Activated T-cell treated with anti-CD3 and anti-CD28 coated beads, Interleukin-2, amount 50 U/mL, for 72 hours (primary cell): ENCODE data around the gene PPM1H. TPM values are rescaled to one million over a fixed set of nuclear protein-coding genes. Genes with fewer than 3 reads are reported as not detected.
"Not testable (repeated sequence)": the region's sequence is repeated elsewhere in the genome, so short reads cannot be mapped to it uniquely, and the experiment has no call there.

Experiments
- ATAC-seq, 2 donors: fragments of 150-1000 bp; cut with Tn5 transposase; replicated peaks in 1 of 2; 2 replicates each; pipeline ENCODE4 v1.10.0; 2021; ENCODE audit warnings: moderate library complexity in 2 of 2, mild to moderate bottlenecking in 1 of 2
- DNase-seq, 2 donors: peaks; one replicate each; pipeline ENCODE4 v3.0.0; 2021 to 2022; ENCODE audit warnings: mixed read lengths in 1 of 2
- H3K27ac Mint-ChIP-seq: one replicate; pipeline ENCODE4 v1.8.0; 2022; ENCODE audit warnings: mild to moderate bottlenecking, moderate library complexity, mixed read lengths
- H3K27me3 Mint-ChIP-seq: one replicate; pipeline ENCODE4 v1.8.0; 2022; ENCODE audit warnings: low read depth, mixed read lengths
- H3K36me3 Mint-ChIP-seq, 2 donors: one replicate each; pipeline ENCODE4 v1.8.0; 2022; ENCODE audit warnings: mixed read lengths in 2 of 2, mild to moderate bottlenecking in 1 of 2; ENCODE audit not compliant: insufficient read depth in 2 of 2
- H3K4me1 Mint-ChIP-seq: one replicate; pipeline ENCODE4 v1.8.0; 2022; ENCODE audit warnings: low read depth, mixed read lengths
- H3K4me3 Mint-ChIP-seq, 2 donors: one replicate each; pipeline ENCODE4 v1.8.0; 2022; ENCODE audit warnings: mild to moderate bottlenecking in 2 of 2, mixed read lengths in 2 of 2, moderate library complexity in 2 of 2
- H3K9me3 Mint-ChIP-seq, 2 donors: one replicate each; pipeline ENCODE4 v1.8.0; 2022; ENCODE audit warnings: mixed read lengths in 2 of 2
- total RNA-seq, 2 donors: library from RNA; stranded (reverse); gene quantifications; one replicate each; pipeline ENCODE4 v1.2.3, GENCODE V29; 2022

PPM1H gene
- total RNA-seq, 2 donors from 2014 or later = not detected

DNA sequence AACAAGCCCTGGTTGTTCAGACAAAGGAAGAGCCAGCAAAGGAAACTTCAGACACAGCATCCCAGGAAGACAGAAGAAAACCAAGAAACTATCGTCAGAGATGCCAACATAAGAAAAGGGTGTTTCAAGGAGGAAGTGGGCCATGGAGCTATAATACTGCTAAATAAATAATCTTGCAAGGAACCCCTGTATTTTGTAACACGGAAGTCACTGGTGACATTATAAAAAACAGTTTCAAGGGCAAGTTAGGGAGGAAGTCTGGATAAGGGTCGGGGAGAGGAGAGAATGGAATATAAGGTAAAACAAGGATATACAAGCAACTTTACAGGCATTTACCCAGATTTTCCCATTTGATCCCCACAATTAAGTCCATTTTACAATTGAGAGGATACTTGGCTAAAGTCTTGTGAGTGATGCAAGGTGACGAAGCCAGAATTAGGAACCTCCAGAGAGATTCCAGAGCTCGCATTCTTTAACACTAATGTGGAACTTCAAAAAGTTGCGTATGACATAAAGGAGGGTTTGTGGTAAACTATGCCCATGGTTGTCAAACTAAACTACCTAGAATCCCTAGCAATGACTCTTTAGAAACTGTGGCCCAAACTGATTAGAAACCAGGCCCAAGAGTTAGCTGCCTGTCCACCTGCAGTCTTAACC, 46.4 kb downstream of the PPM1H start:
- Mint-ChIP-seq H3K4me1 (peaks cover 12% of the 10 kb centered on the region), H3K36me3 (no peaks in the 10 kb centered on the region), H3K4me3 (no peak overlapping the region), H3K27me3 (no peaks in the 10 kb centered on the region), H3K9me3 (no peaks in the 10 kb centered on the region), H3K27ac (no peak overlapping the region)
- ATAC-seq = no peak
- DNase-seq = no peak

GRCh38 chr12:62886796-62887195, 48.2 kb downstream of the PPM1H start:
- H3K9me3 Mint-ChIP-seq = no peaks in the 10 kb centered on the region
- no peaks in the 10 kb centered on the region for H3K27me3 Mint-ChIP-seq
- ATAC-seq (no peak), DNase-seq (no peak)
- no peak overlapping the region for H3K4me3 Mint-ChIP-seq
- peaks cover 6% of the 10 kb centered on the region for H3K4me1 Mint-ChIP-seq
- no peak overlapping the region for H3K27ac Mint-ChIP-seq
- no peaks in the 10 kb centered on the region for H3K36me3 Mint-ChIP-seq

DNA sequence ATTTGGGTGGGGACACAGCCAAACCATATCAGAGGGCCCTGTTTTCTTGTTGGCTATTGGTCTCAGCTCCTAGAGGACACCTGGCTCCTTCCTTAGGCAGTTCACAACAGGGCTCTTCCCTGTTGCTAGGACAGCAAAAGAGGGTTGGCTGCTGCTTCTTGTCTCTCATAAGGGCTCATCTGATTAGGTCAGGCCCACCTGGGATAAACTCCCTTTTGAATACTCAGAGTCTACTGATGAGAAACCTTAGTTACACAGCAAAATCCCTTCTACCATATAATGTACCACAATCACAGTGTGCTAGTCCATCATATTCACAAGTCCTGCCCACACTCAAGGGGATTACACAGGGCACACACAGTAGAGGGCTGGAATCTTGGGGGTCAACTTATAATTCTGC, 49.7 kb downstream of the PPM1H start:
- no peaks in the 10 kb centered on the region for H3K27me3 Mint-ChIP-seq
- no peak overlapping the region for H3K4me3 Mint-ChIP-seq
- H3K27ac Mint-ChIP-seq = no peak overlapping the region
- H3K4me1 Mint-ChIP-seq = no peaks in the 10 kb centered on the region
- no peaks in the 10 kb centered on the region for H3K9me3 Mint-ChIP-seq
- H3K36me3 Mint-ChIP-seq = no peaks in the 10 kb centered on the region
- ATAC-seq (no peak), DNase-seq (no peak)

DNA sequence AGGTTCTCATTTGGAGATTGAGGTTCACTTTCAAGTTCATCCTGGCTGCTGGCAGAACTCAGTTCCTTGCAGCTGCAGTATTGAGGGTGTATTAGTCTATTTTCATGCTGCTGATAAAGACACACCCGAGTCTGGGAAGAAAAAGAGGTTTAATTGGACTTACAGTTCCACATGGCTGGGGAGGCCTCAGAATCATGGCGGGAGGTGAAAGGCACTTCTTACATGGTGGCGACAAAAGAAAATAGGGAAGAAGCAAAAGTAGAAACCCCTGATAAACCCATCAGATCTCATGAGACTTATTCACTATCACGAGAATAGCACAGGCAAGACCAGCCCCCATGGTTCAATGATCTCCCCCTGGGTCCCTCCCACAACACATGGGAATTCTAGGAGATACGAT, 50.1 kb downstream of the PPM1H start:
- ATAC-seq, DNase-seq, H3K36me3 Mint-ChIP-seq, H3K9me3 Mint-ChIP-seq, H3K4me3 Mint-ChIP-seq, H3K4me1 Mint-ChIP-seq, H3K27me3 Mint-ChIP-seq, H3K27ac Mint-ChIP-seq: not testable (repeated sequence)

DNA sequence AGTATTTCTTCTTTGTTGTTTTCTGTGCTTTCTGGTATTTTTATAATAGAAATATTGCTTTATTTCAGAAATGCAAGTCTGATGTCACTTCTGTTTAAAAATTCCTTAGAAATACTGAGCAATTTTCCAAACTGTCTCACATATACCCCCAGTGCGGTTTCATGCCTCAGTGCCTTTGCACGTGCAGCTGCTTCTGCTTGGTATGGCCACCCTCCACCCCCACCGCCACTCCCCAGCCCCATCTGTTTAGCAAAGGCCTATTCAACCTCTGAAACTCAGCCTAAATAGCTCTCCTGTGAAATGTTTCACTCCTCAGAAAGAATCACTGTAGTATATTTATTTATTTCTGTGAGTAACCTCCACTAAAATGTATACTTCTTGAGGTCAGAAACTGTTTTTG, 52.3 kb downstream of the PPM1H start:
- no peak overlapping the region for H3K4me3 Mint-ChIP-seq
- DNase-seq (no peak), ATAC-seq (no peak)
- no peaks in the 10 kb centered on the region for H3K36me3 Mint-ChIP-seq
- no peaks in the 10 kb centered on the region for H3K9me3 Mint-ChIP-seq
- no peak overlapping the region for H3K27ac Mint-ChIP-seq
- H3K27me3 Mint-ChIP-seq = no peaks in the 10 kb centered on the region
- no peaks in the 10 kb centered on the region for H3K4me1 Mint-ChIP-seq

- no peak overlapping the region for H3K4me3 Mint-ChIP-seq
- DNase-seq (no peak), ATAC-seq (no peak)
- no peaks in the 10 kb centered on the region for H3K36me3 Mint-ChIP-seq
- no peak overlapping the region for H3K27ac Mint-ChIP-seq
- H3K27me3 Mint-ChIP-seq = no peaks in the 10 kb centered on the region
- H3K9me3 Mint-ChIP-seq = peaks cover 0 to 2% of the 10 kb centered on the region in 2 donors
- no peaks in the 10 kb centered on the region for H3K4me1 Mint-ChIP-seq
These were observed 52.8 kb downstream of the PPM1H start for GRCh38 chr12:62882140-62882539.

DNA sequence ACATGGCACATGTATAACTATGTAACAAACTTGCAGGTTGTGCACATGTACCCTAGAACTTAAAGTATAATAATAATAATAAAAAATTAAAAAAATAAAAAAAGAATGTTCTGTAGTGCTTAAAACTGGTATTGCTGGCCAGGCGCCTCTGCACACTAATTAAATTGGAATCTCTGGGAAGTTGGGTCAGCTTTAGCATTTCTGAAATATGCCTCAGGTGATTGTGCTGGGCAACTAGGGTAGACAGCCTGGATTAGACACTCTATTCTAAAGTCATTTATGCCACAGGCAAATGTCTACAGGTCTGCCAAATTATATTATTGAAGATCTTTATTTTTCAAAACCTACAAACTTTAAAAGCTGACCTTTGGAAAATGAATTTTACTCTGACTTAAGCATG, 55.3 kb downstream of the PPM1H start:
- H3K9me3 Mint-ChIP-seq = peaks cover 0 to 2% of the 10 kb centered on the region in 2 donors
- DNase-seq = no peak

GRCh38 chr12:62879228-62879627, 55.7 kb downstream of the PPM1H start:
- H3K4me1 Mint-ChIP-seq, H3K36me3 Mint-ChIP-seq, H3K4me3 Mint-ChIP-seq: not testable (repeated sequence)

More for the DNA sequence above, 55.3 kb downstream of the PPM1H start:
- no peak overlapping the region for H3K27ac Mint-ChIP-seq
- H3K4me3 Mint-ChIP-seq = no peak overlapping the region
- no peaks in the 10 kb centered on the region for H3K36me3 Mint-ChIP-seq
- peaks cover 5% of the 10 kb centered on the region for H3K27me3 Mint-ChIP-seq
- no peak for ATAC-seq
- no peaks in the 10 kb centered on the region for H3K4me1 Mint-ChIP-seq

DNA sequence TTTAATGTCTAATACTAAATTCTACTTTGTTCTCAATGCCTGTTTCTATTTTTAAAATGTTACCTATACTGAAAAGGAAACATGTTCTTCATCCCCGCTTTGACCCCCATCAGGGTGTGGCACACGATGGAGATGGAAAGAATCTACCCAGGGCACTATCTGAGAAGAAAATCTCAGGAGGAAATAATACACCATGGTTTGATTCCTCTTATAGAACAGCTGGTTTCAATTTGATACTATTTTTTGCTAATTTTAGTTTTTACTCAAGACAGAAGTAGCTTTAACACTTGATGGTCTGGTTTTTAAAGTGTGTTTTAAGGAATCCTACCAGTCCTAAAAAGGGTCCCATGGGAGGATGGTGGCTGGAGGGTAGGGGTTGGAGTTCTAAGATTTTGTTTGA, 56.7 kb downstream of the PPM1H start:
- H3K27me3 Mint-ChIP-seq = peaks cover 5% of the 10 kb centered on the region
- DNase-seq (no peak), ATAC-seq (no peak)
- no peaks in the 10 kb centered on the region for H3K4me1 Mint-ChIP-seq
- H3K4me3 Mint-ChIP-seq = no peak overlapping the region
- no peak overlapping the region for H3K27ac Mint-ChIP-seq
- no peaks in the 10 kb centered on the region for H3K36me3 Mint-ChIP-seq
- H3K9me3 Mint-ChIP-seq = peaks cover 0 to 2% of the 10 kb centered on the region in 2 donors

More at GRCh38 chr12:62879228-62879627, 55.7 kb downstream of the PPM1H start:
- not testable (repeated sequence) for DNase-seq, ATAC-seq, H3K27me3 Mint-ChIP-seq, H3K27ac Mint-ChIP-seq, H3K9me3 Mint-ChIP-seq

DNA sequence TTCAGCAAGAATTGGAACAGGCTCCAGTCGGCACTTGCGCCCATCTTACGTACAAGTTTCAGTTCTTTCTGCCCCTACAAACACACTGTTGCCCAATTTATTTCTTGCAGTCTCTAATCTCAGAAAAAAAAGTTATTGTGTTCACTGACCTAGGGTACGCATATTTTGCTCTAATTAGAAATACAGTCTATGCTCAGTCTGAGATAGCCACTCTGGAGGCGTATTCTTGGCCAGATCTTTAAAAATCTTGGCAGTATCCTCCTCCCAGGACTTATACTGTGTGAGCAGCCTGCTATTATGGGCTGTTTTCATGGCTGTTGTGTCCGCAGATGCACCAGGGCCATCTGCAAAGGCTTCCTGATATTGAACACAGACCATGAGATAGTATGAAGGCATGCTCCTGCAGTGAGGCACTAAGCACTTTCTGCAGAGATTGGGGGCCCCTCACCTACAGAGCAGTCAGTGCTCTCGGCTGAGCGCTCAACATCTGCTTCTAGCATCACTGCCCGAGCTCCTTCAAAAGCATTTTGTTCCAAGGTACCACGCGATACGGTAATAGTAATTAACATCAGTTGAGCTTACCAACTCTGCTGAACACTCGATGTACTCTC, 57.9 kb downstream of the PPM1H start:
- Mint-ChIP-seq H3K9me3 (peaks cover 0 to 2% of the 10 kb centered on the region in 2 donors), H3K27ac (no peak overlapping the region), H3K36me3 (no peaks in the 10 kb centered on the region), H3K27me3 (peaks cover 8% of the 10 kb centered on the region), H3K4me3 (no peak overlapping the region), H3K4me1 (no peaks in the 10 kb centered on the region)
- no peak for DNase-seq
- ATAC-seq = no peak

GRCh38 chr12:62873826-62874448, 61.0 kb downstream of the PPM1H start:
- Mint-ChIP-seq H3K4me3 (no peak overlapping the region), H3K27me3 (peaks cover 17% of the 10 kb centered on the region), H3K36me3 (no peaks in the 10 kb centered on the region), H3K27ac (no peak overlapping the region), H3K4me1 (no peaks in the 10 kb centered on the region), H3K9me3 (peaks cover 0 to 2% of the 10 kb centered on the region in 2 donors)
- DNase-seq = no peak
- ATAC-seq = no peak

GRCh38 chr12:62873116-62873825, 61.7 kb downstream of the PPM1H start:
- no peaks in the 10 kb centered on the region for H3K36me3 Mint-ChIP-seq
- no peak for ATAC-seq
- peaks cover 17% of the 10 kb centered on the region for H3K27me3 Mint-ChIP-seq
- H3K27ac Mint-ChIP-seq = no peak overlapping the region
- no peak overlapping the region for H3K4me3 Mint-ChIP-seq
- DNase-seq = no peak
- no peaks in the 10 kb centered on the region for H3K4me1 Mint-ChIP-seq
- peaks cover 0 to 2% of the 10 kb centered on the region in 2 donors for H3K9me3 Mint-ChIP-seq

DNA sequence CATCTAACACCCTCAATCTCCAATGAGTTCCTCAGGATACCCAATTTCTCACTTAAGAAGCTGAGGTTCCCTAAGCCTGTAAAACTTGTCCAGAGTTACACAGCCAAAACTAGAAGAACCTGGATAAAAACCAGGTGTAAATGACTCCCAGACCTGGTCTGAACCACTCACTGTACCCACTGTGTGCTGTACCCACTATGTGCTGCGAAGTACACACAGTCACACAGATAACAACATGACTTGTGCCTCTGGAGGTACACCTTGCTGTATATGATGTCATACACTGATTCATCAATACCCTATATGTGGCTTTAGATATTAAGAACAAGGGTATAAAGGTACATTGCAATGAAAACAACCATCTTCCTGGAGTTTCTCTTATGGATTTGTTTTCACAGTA, 66.1 kb downstream of the PPM1H start:
- ATAC-seq (no peak), DNase-seq (no peak)
- no peaks in the 10 kb centered on the region for H3K4me1 Mint-ChIP-seq
- H3K4me3 Mint-ChIP-seq = no peak overlapping the region
- H3K27me3 Mint-ChIP-seq = peaks cover 18% of the 10 kb centered on the region
- H3K36me3 Mint-ChIP-seq = no peaks in the 10 kb centered on the region
- no peaks in the 10 kb centered on the region for H3K9me3 Mint-ChIP-seq
- H3K27ac Mint-ChIP-seq = no peak overlapping the region
